ENCODE results near the gene ELF2.
"Not testable (repeated sequence)": the region's sequence is repeated elsewhere in the genome, so short reads cannot be mapped to it uniquely, and the experiment has no call there.

The ELF2 gene

DNA sequence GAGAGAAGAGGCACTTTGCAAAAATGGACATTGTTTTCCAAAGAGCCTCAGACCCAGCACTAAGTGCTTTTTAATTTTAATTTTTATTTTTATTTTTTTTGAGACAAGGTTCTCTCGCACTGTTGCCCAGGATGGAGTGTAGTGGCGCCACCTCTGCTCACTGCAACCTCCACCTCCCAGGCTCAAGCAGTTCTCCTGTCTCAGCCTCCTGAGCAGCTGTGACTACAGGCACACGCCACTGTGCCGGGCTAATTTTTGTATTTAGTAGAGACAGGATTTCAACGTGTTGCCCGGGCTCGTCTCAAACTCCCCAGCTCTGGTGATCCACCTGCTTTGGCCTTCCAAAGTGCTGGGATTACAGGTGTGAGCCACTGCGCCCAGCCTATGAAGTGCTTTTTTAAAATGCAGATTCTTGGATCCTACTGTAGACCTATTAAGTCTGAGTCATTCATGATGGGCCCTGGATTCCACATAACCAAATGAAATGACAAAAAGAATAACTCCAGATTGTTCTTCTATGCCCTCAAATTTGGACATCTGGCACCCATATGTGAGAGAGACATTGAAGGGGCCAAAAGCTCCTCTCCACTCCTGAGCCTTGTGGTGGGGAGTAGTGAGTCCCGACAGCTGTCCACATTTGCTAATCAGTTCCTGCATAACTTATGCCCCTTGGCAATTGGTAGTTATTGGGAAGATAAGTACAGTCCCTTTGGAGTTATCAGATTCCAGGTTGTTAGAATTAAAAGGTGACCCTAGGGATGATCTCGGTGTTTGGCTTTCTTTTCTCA, 157.9 kb downstream of the ELF2 start:
- no peak for DNase-seq (ENCODE audit: low spot score)

DNA sequence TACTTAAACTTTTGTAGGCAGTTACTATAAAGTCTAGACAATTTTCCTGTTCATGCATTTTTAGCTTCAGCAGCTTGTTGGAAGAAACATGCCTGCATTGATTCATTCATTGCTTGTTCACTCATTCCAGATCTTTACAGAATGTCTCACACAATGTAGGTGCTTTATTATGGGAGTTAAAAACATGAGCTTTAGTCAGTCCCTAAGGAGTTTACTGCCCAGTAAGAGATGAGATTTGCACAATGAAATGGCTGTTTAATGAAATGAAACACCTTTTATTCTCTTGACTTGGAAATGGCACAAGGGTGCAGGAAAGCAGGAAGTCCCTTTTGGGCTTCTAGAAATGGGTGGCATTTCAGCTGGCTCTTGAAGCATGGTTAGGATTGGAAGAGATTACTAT, 158.5 kb downstream of the ELF2 start:
- DNase-seq (ENCODE audit: low spot score), result no peak

DNA sequence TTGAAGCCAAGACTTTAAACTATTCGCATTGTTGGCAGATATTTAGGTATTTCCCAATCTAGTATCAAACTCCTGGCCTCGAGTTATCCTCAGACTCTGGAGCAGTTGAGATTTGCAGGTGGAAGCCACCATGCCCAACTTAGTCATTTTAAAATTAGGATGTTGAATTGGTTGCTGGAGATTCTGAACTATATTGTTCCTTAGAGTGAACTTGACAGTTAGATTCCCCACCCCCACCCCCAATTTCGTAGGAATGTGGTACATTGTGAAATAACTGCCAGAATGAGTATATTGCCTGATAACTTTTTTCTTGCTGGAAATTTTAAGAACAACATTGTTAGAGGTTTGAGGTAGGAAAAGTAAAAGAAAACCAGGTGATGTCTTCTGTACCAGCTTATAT, 159.2 kb downstream of the ELF2 start:
- DNase-seq (ENCODE audit: low spot score), result no peak

DNA sequence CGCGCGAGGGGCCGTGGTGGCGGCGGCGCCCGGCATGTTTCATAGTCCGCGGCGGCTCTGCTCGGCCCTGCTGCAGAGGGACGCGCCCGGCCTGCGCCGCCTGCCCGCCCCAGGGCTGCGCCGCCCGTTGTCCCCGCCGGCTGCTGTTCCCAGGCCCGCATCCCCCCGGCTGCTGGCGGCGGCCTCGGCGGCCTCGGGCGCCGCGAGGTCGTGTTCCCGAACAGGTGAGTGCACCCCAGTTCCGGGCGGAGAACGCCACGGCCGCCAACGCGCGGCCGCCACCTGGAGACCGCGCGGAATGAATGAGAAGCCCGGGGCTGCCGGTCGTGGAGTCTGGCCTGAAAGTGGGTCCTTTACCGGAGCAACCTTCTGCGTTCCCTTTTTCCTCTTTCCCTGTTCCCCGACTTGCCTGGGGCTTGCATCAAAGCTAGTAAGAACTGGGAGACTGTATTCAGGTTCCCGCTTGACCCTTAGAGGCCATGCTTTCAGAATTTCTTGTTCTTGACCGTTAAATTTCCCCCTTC, 161.0 kb downstream of the ELF2 start:
- peak; percentile 34 for DNase-seq (ENCODE audit: low spot score)

DNA sequence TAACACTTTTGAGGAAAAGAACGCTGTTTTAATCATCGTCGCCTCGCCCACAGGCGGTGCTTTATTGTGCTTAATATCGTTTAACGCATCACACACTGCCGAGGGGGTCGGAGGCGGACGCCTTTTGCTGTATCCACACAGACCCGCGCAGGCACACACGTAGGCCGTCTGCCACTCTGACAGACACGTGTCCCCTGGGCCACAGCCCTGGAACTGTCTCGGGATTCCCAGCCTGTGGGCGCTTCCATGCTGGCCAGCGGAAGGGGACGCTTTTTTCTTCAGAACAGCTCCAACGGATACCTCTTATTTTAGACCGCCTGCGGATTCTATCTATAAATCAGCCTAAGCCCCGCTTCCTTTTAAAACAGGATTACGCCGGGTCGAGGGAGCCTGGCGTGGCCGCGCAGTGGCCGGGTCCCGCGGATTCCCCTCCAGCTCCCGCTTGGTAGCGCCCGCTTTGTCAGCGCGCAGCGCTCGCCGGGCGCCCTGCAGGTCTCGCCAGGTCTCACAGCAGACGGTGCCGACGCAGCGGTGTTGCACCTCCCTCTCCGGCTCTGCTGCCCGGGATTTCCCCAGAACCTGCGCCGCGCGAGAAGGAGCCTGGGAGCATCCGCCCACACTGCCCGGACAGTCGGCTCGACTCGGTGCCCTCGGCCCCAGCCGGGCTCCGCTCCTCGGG, 161.6 kb downstream of the ELF2 start, which contains the start of gene NOCT:
Gene NOCT, plus strand, starts transcription at position 513 of the 679 bp plus-strand sequence. CDS start 201 bp downstream, outside the sequence.
- peak; percentile 90 for DNase-seq (ENCODE audit: low spot score)

DNA sequence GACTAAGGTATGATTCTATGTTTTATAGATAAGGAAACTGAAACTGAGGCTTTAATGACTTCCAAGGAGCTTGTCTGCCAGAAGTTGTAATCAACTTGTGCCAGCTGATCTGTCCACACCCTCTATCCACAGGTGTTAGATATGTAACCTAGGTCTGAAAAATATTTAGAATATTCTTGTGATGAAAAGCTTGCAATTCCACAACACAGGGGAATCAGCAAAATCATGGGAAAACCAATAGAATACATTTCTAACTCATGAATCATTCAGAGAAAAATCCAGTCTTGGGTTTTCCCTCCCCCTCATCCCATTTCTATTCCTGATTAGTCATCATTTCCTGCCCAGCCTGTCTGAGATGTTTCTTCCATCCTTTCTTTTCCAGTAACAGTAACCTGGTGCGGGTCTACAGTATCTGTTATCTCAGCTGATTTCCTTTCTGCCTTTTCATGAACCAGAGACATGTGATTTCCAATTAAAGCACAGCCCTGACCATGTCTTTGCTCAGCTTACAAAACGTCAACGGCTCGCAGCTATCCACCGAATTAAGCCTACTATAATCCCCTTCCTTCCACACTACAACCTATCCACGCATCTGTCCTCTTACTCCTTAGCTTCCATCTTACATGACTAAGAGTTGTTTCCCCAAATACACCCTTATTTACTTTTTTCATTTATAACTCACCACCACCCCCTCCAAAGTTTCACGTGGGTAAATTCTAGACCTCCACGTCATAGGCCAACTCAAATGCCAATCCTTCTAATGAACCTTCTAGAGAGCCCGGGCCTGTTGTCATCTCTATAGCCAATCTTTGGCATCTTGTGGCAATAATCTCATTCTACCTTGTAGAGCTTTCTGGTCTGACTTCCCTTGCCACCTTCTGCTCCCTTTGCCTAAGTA, 162.4 kb downstream of the ELF2 start:
- peak; percentile 31 for DNase-seq (ENCODE audit: low spot score)

DNA sequence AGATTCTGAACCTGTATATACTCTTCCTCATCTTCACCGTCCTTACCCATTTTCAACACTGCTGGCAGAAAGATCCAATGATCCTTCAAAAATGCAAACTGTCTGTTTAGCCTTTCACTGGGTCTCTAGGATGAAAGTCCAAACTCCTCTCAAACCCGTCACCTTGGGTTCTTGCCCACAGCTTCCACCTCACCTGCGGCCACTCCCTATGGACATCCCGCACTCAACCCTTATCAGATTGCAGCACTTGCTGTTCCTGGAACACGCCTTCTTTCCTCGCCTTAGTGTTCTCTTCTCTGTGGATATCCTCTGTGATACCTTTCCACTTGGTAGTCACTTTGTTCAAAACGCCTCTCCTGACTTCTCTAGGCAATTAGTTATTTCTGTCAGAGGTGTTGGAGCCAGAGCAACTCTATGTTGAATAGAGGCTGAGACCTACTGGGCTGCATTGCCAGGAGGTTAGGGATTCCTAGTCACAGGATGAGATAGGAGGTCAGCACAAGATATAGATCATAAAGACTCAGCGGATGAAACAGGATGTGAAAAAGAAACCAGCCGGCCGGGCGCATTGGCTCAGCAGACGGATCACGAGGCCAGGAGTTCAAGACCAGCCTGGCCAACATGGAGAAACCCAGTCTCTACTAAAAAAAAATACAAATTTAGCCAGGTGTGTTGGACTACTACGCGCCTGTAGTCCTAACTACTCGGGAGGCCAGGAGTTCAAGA, 165.6 kb downstream of the ELF2 start:
- no peak for DNase-seq (ENCODE audit: low spot score)

DNA sequence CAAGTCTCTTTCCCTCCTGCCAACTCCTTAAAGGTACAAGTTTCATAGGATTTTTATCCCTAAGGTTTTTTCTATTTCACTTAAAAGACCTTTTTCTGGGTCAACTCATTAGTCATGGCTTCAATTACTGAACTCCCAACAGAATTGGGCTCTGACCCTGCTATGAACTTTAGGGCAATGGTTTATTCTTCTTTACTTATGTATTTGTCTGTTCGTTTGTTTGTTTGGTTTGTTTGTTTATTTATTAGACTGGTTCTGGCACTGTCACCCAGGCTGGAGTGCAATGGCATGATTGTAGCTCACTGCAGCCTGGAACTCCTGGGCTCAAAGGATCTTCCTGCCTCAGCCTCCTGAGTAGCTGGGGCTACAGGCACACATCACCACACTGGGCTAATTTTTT, 167.3 kb downstream of the ELF2 start:
- DNase-seq (ENCODE audit: low spot score), result no peak

DNA sequence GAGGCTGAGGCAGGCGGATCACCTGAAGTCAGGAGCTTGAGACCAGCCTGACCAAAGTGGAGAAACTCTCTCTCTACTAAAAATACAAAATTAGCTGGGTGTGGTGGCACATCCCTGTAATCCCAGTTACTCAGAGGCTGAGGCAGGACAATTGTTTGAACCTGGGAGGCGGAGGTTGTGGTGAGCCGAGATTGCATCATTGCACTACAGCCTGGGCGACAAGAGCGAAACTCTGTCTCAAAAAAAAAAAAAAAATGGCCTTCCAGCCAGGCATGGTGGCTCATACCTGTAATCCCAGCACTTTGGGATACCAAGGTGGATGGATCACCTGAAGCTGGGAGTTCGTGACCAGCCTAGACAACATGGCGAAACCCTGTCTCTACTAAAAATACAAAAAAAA, 168.7 kb downstream of the ELF2 start:
- not testable (repeated sequence) for DNase-seq (ENCODE audit: low spot score)

DNA sequence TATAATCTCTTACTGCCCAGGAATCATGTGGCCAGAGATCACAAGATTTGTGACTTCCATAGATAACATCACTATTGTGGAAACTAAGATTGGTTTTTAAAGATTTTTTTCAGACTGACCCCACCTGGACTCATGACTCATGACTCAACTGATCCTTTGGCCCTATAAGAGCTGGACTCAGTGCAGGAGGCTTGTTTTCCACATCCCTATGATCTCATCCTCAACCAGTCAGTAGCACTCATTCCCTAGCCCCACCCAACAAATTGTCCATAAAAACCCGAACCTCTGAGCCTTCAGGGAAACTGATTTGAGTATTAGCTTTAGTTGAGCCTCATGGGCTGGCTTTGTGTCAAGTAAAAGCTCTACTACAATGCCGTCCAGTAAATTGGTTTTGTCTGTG, 169.4 kb downstream of the ELF2 start:
- no peak for DNase-seq (ENCODE audit: low spot score)
